ENCODE data around the gene TXNDC8. TPM values are rescaled to one million over a fixed set of nuclear protein-coding genes. Genes with fewer than 3 reads are reported as not detected.

Gene TXNDC8
- not detected for total RNA-seq

GRCh38 chr9:110337727-110338126 is at the start of gene TXNDC8:
Gene TXNDC8 (minus strand): TSS chr9:110337863.
- no peaks in the 10 kb centered on the region for H3K36me3 ChIP-seq
- WGBS, 2 donors = 83 to 84% methylated on average over 1 of the region's 1 CpG
- H3K27ac ChIP-seq = no peak within 1 kb of the TSS
- H3K27me3 ChIP-seq = no peaks in the 10 kb centered on the region
- ATAC-seq (ENCODE audit: low FRiP score in 2 of 2) (peak in 1 of 2 donors; percentile 42), DNase-seq (no peak)
- TF ChIP-seq CTCF (IDR thresholded peaks at IDR 0.05) (no peak), POLR2A (IDR thresholded peaks at IDR 0.05) (no peak), POLR2AphosphoS5 (IDR thresholded peaks at IDR 0.05) (no peak), EP300 (IDR thresholded peaks at IDR 0.05) (no peak)
- no peak within 1 kb of the TSS for H3K4me3 ChIP-seq
- H3K4me1 ChIP-seq = no peaks in the 10 kb centered on the region
- no peaks in the 10 kb centered on the region for H3K9me3 ChIP-seq

- Histone ChIP-seq H3K27ac (no peak overlapping the region), H3K27me3 (no peaks in the 10 kb centered on the region), H3K36me3 (peaks cover 0 to 6% (median 0%) of the 10 kb centered on the region in 4 donors), H3K9me3 (no peaks in the 10 kb centered on the region), H3K4me1 (no peaks in the 10 kb centered on the region), H3K4me3 (no peak overlapping the region)
- DNase-seq (no peak), ATAC-seq (ENCODE audit: low FRiP score in 2 of 2) (no peak)
- TF ChIP-seq POLR2A (IDR thresholded peaks at IDR 0.05) = no peak
- TF ChIP-seq CTCF (IDR thresholded peaks at IDR 0.05) = no peak
- TF ChIP-seq POLR2AphosphoS5 (IDR thresholded peaks at IDR 0.05) = no peak
- no peak for TF ChIP-seq EP300 (IDR thresholded peaks at IDR 0.05)
- whole genome bisulfite sequencing, 2 donors = 90 to 93% methylated on average over 5 to 6 of the region's 6 CpGs
These were observed 45.8 kb upstream of the TXNDC8 start for GRCh38 chr9:110383491-110383890.

GRCh38 chr9:110382731-110383130 is 45.1 kb upstream of the TXNDC8 start:
- TF ChIP-seq POLR2A (IDR thresholded peaks at IDR 0.05) (no peak), EP300 (IDR thresholded peaks at IDR 0.05) (no peak), POLR2AphosphoS5 (IDR thresholded peaks at IDR 0.05) (no peak), CTCF (IDR thresholded peaks at IDR 0.05) (no peak)
- no peak overlapping the region for H3K27ac ChIP-seq
- WGBS, 2 donors = 77 to 88% methylated on average over 4 of the region's 4 CpGs

GRCh38 chr9:110371411-110372007 is 33.8 kb upstream of the TXNDC8 start:
- ATAC-seq (ENCODE audit: low FRiP score in 2 of 2) (no peak), DNase-seq (no peak)
- Histone ChIP-seq H3K4me3 (no peak overlapping the region), H3K9me3 (no peaks in the 10 kb centered on the region), H3K27ac (no peak overlapping the region), H3K36me3 (no peaks in the 10 kb centered on the region), H3K4me1 (no peaks in the 10 kb centered on the region), H3K27me3 (no peaks in the 10 kb centered on the region)
- WGBS, 2 donors = 75% methylated on average over 6 of the region's 6 CpGs
- TF ChIP-seq POLR2AphosphoS5 (IDR thresholded peaks at IDR 0.05) = no peak
- no peak for TF ChIP-seq CTCF (IDR thresholded peaks at IDR 0.05)
- no peak for TF ChIP-seq POLR2A (IDR thresholded peaks at IDR 0.05)
- TF ChIP-seq EP300 (IDR thresholded peaks at IDR 0.05) = no peak

More at GRCh38 chr9:110382731-110383130, 45.1 kb upstream of the TXNDC8 start:
- Histone ChIP-seq H3K27me3 (no peaks in the 10 kb centered on the region), H3K4me1 (no peaks in the 10 kb centered on the region), H3K9me3 (no peaks in the 10 kb centered on the region), H3K36me3 (peaks cover 0 to 6% (median 0%) of the 10 kb centered on the region in 4 donors), H3K4me3 (no peak overlapping the region)
- no peak for ATAC-seq (ENCODE audit: low FRiP score in 2 of 2)
- DNase-seq = no peak

GRCh38 chr9:110370315-110370714 is 32.7 kb upstream of the TXNDC8 start:
- Histone ChIP-seq H3K9me3 (no peaks in the 10 kb centered on the region), H3K36me3 (no peaks in the 10 kb centered on the region), H3K27me3 (no peaks in the 10 kb centered on the region), H3K4me1 (no peaks in the 10 kb centered on the region), H3K27ac (no peak overlapping the region), H3K4me3 (no peak overlapping the region)
- 50 to 51% methylated on average over 3 of the region's 3 CpGs for WGBS, 2 donors
- DNase-seq (no peak), ATAC-seq (ENCODE audit: low FRiP score in 2 of 2) (no peak)
- TF ChIP-seq POLR2A (IDR thresholded peaks at IDR 0.05) (no peak), CTCF (IDR thresholded peaks at IDR 0.05) (no peak), EP300 (IDR thresholded peaks at IDR 0.05) (no peak), POLR2AphosphoS5 (IDR thresholded peaks at IDR 0.05) (no peak)
